Measurements from ENCODE around the gene AMHR2.

DNA sequence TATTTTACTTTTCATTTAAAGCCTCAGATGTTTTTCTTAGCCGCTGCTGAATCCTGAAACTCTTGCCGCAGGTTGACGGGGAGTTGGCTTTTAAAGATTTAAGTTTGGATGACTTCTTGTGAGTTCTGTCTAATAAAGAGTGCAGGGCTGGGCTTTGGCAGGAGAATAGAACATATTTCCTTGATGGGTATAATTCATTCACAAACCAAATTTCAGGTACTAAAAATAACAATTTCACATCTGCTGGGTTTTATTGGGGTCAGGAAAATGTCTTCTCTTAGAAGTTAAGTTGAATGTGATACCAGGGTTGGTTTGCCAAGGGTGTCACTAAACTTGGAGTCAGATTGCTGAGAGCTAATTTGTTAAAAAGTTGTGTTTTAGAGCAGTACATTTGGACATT lies 34.0 kb upstream of the AMHR2 start:
- TF ChIP-seq, protein P1, sequence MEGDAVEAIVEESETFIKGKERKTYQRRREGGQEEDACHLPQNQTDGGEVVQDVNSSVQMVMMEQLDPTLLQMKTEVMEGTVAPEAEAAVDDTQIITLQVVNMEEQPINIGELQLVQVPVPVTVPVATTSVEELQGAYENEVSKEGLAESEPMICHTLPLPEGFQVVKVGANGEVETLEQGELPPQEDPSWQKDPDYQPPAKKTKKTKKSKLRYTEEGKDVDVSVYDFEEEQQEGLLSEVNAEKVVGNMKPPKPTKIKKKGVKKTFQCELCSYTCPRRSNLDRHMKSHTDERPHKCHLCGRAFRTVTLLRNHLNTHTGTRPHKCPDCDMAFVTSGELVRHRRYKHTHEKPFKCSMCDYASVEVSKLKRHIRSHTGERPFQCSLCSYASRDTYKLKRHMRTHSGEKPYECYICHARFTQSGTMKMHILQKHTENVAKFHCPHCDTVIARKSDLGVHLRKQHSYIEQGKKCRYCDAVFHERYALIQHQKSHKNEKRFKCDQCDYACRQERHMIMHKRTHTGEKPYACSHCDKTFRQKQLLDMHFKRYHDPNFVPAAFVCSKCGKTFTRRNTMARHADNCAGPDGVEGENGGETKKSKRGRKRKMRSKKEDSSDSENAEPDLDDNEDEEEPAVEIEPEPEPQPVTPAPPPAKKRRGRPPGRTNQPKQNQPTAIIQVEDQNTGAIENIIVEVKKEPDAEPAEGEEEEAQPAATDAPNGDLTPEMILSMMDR (IDR thresholded peaks at IDR 0.05; ENCODE audit: low read length), result no peak
- TF ChIP-seq EZH2 (optimal IDR thresholded peaks at IDR 0.05; ENCODE audit: low read depth, low read length), result no peak
- TF ChIP-seq EZH2phosphoT487 (IDR thresholded peaks at IDR 0.05; ENCODE audit: low read length), result no peak
